HG03520 (cell line): ENCODE results near the gene MAP3K5.
"Not testable (repeated sequence)": the region's sequence is repeated elsewhere in the genome, so short reads cannot be mapped to it uniquely, and the experiment has no call there.

Experiments used
- ATAC-seq: cut with Tn5 transposase; IDR thresholded peaks from one replicate; pipeline ENCODE4 v1.9.1; 2021; ENCODE audit warnings: mild to moderate bottlenecking, moderate library complexity; ENCODE audit not compliant: unreplicated experiment

The MAP3K5 gene

DNA sequence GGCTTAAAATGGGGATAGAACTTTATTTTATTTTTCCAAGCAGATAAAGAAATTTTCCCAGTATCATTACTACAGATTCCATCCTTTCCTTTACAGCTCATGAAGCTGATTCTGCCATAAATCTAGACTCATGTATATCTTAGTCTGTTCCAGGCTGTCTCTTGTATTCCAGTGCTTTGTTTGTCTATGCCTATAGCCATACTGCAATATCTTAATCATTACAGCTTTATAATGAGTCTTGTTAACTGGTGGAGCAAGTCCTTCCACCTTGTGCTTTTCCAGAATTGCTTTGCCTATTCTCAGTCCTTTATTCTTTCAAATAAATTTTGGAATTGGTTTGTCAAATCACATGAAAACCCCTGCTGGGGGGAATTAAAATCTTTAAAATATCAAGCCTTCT is 99.2 kb downstream of the MAP3K5 start:
- ATAC-seq = no peak

- not testable (repeated sequence) for ATAC-seq
These were observed 104.4 kb downstream of the MAP3K5 start for GRCh38 chr6:136687894-136688293.

DNA sequence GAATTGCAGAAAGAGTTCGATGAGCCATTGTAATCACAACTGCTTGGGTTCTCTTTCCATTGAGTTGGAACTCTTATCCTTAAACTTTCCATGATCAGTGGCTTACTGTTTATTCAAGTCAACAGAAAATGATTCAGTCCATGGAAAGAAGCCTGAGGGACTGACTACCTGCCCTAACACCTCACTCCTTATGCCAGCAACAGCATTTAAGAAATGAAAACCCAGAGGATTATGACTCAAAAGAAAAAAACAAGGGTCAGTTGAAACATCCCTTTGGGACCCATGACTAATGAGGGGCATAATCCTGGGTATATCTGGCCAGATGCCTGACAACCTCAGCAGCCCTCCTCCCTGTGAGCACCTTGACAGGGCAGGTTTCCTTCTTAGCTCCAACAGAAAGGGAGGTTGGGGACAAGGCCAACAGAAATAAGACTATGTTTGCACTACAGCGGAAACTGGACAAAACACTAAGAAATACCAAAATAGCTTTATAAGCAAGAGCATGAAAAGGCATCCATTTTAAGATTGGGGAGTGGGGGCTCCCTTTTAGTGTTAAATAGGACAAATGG is 106.7 kb downstream of the MAP3K5 start:
- ATAC-seq = no peak

GRCh38 chr6:136684466-136684865 is 107.8 kb downstream of the MAP3K5 start:
- no peak for ATAC-seq

DNA sequence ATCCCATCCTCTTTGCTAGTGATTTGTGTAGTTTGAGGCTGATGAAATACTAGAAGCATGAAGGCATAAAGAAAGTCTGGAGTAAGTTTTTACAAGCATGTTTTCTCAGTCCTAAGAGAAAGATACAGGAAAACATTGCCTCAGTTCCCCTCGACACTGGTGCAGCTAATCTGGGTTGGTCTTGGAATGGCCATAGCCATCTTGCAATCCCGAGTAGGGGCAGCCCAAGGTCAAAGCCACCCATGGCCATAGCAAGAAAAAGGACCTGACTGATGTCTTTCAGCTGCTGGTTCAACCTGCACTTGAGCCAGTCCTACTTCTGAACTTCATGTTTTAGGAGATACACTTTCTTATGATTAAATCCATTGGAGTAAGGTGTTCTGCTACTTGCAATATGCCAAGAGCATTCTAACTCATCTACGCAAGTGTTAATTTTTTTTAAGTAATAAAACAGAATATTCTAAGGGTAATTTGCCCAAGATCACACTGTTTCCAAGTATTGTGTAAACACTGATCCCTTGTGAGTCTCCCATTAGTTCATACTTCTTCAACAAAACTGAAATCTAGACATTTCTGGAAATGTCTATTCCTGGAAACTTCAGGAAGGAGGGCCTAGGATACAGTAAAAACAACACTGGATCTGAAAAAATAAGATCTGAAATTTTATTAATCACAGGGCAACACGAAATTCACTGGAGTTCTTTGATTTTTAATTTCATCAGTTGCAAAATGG is 108.9 kb downstream of the MAP3K5 start:
- ATAC-seq = no peak

- no peak for ATAC-seq
These were observed 110.0 kb downstream of the MAP3K5 start for GRCh38 chr6:136682292-136682691.

DNA sequence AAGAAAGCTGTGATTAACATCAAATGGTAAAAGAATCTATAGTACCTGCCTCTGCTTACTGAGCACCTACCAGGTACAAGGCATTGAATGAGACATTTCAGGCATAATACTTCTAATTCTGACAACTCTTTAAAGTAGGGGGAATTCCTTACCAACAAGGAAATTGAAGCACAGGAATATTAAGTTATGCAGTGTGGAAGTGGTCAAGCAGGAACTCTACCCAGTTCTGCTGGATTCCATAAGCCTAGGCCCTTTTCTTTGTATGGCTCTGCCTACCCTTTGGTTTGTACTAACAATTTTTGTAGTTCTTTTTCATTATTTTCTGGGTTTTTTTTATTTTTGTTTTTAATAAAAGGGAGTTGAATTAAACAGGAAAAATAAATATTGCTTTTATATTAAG is 114.5 kb downstream of the MAP3K5 start:
- no peak for ATAC-seq

- no peak for ATAC-seq
These were observed 114.9 kb downstream of the MAP3K5 start for GRCh38 chr6:136677344-136677743.

DNA sequence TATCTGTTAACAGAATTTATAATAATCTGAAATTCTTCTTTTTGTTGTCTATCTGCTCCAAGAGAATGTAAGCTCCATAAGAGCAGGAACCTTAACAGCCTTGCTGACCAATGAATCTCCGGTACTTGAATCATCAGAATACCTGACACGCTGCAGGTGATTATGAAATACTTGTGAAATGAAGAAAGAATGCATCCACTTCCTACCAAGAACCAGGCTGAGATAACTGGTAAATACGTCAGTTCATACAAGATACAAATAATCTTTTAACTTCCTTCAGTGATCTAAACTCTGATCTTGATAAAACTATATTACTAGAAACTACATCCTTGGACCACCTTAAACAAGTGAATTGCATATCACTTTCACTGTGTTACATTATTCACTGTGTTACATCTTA is 116.2 kb downstream of the MAP3K5 start:
- ATAC-seq = no peak

- no peak for ATAC-seq
These were observed 118.7 kb downstream of the MAP3K5 start for GRCh38 chr6:136673571-136673970.

DNA sequence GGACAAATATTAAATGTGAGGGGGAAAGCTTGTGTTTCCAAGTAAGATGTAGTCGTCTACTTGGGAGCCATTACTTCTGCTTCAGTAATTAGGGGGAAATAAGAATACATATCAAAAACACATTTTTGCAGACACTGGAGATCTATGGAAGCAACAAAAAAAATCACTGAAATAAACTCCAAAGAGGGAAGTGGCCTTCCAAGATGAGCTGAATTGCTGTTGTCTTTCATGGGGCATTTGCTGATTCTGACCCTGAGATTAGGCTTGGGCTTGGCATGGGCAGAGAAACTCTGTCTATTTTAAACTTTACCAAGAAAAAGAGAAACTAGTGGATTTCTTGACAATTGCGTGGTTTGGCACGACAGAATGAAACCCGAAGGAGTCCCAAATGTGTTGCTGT is 120.1 kb downstream of the MAP3K5 start:
- no peak for ATAC-seq

DNA sequence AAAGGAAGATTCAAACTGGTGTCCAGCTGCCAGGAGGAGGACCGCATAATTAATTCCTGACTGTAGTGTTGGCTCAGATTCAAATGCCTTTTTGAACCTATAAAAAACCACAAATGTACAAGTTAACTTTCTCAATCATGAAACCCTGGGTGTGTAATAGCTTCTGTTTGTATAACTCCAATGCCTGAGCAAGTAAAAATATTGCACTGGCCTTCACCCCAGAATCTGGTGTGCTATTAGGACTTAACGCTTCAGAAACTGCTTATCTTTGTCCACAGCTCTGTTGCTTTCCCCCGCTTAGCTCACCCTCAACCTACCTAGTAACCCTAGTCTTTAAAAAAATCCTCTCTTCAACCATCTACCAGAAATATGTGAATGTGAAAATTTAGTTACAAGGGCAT is 123.0 kb downstream of the MAP3K5 start:
- no peak for ATAC-seq

DNA sequence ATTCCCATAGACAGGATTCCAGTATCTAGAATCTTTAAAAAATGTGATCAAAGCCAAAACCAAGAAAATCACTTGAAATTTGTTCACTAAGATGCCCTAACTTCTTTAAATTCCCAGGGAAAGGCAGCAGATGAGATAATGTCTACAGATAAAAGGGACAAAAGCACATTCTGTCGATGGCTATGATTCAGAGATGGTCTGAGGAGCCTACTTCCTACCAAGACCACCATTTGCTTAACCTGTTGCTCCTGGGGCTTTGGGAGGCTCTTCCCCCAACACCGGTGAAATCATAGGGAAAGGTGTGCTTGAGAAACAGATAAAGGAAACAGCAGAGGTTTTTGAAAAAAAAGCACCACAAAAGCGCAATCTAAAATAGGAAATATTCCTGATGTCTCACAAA is 123.7 kb downstream of the MAP3K5 start:
- ATAC-seq = no peak

- no peak for ATAC-seq
These were observed 126.2 kb downstream of the MAP3K5 start for GRCh38 chr6:136666041-136666440.

DNA sequence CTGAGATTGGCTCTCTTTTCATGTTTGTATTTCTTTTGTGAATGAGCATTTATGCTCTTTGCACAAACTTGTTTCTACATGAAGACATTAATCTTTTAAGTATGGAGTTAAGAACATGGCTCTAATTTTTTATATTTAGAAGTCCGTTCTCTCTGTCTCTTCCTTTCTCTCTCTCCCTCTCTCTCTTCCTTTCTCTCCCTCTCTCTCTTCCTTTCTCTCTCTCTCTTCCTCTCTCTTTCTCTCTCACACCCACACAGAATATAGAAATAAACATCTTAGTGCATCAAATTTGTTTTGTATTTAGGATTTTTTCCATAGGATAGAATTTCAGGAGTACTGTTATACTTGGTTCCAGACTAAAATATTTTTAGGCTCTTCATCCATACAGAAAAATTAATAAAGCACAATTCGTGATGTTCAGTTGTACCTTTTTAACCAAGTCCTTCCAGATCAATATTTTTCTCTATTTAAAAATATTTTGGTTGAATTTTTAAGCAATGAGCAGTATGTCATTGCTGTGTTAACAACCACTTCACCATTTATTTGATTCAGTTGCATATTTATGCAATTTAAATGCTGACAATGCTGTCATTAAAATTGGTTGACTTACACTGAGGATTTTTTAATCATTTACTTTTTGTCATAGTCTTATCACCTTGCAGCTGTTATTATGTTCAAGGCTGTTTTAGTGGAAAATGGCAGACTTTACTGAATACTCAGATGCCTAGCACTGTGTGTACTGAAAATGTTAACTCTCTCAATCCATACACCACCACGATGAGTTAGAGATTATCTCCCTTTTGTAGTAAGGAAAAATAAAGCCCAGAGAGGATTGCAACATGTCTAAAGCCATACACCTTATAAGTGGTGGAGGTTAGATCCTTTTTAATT is 129.7 kb downstream of the MAP3K5 start:
- ATAC-seq = no peak

GRCh38 chr6:136660727-136661126 is 131.6 kb downstream of the MAP3K5 start:
- no peak for ATAC-seq

GRCh38 chr6:136659991-136660499 is 132.2 kb downstream of the MAP3K5 start:
- ATAC-seq = no peak

DNA sequence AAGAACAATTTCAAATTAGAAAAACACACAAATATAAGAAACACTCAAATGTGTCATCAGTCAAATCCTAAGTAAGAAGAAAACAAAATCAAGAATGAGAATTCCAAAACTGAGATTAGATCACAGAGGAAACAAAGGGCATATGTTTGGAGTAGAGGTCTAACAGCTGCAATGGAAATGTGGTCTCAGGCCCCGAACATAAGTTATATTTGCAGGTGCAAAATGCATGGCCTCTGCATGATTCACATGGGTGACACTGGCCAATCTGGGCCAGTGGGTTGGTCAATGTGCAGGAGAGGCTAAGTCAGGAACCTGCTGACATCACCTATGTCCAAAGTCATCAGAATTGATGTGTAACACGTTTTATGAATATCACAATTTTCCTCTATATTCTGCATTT is 133.6 kb downstream of the MAP3K5 start:
- no peak for ATAC-seq

DNA sequence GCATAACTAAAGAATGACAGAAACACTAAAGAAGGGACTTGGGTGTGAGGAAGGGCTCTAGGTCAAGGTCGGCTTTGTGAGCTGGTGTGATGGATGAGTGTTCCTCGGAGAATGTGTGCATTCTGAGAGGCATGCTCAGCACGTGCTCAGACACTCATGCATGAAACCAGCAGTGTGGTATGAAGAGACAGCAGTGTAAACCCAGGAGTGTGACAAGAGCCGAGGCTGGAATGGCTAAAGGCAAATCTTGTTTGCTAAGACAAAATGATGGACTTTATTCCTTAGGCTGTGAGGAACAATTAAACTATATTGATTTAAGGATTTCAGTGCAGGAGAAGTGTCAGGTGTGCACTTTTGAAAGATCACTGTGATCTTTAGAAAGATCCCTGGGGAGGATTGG is 134.6 kb downstream of the MAP3K5 start:
- no peak for ATAC-seq

- ATAC-seq = no peak
These were observed 136.2 kb downstream of the MAP3K5 start for GRCh38 chr6:136656121-136656520.

- no peak for ATAC-seq
These were observed 136.8 kb downstream of the MAP3K5 start for GRCh38 chr6:136655239-136656014.
